Head of caudate nucleus (tissue), 42 donors: ENCODE measurements around the gene TBC1D14.
A peak's percentile ranks its signal among the peaks of the same experiment; 100 is the strongest.

ENCODE experiments used
- DNase-seq, 42 donors: peaks; one replicate each; pipeline versions ENCODE4 v3.0.0 to v3.0.0-alpha.2; 2020 to 2021; ENCODE audit warnings: mixed read lengths in 7 of 42
- intact Hi-C: fragments of 100-400 bp; cut with DNase I; formaldehyde crosslinking; loops from one replicate; pipeline ENCODE4 v1.15.0; 2022

The TBC1D14 gene

DNA sequence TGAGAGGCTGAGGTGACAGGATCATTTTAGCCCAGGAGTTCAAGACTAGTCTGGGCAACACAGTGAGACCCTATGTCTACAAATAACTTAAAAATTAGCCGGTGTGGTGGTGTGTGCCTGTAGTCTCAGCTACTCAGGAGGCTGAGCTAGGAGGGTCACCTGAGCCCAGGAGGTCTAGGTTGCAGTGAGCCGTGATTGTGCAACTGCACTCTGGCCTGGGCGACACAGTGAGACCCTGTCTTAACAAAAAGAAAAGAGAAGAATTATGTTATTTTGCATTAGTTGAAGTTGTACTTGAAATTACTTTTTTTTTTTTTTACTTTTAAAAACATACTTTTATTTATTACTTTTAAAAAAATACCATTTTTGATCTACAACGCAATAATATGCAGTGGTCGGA is 111.7 kb downstream of the TBC1D14 start:
- intact Hi-C loops, result no loop called here

GRCh38 chr4:7021930-7022664 is 112.5 kb downstream of the TBC1D14 start:
- intact Hi-C loops, result no loop called here
- DNase-seq, result no peak

More for the DNA sequence above, 111.7 kb downstream of the TBC1D14 start:
- DNase-seq, result no peak

DNA sequence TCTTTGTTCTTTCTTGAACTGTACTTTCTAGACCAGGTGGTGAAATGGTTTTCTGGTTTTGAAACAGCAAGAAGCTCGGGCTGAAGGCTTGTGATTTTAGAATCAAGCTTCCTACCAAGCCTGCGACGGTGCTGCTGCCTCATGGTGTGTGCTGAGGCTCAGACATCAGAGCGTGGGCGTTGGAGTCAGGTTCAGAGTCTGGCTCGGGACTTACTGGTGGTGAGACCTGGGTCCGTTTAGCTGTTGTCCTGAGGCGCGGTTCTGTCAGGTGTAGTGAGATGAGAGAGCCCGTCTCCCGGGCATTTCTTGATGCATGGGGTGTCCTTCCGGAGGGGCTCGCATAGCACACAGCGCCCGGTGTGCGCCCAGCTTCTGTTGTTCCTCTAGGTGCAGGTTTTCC is 113.9 kb downstream of the TBC1D14 start:
- DNase-seq, result peak in 10 of 42 donors; percentile 25 to 63 (median 38)
- intact Hi-C loops, result no loop called here

DNA sequence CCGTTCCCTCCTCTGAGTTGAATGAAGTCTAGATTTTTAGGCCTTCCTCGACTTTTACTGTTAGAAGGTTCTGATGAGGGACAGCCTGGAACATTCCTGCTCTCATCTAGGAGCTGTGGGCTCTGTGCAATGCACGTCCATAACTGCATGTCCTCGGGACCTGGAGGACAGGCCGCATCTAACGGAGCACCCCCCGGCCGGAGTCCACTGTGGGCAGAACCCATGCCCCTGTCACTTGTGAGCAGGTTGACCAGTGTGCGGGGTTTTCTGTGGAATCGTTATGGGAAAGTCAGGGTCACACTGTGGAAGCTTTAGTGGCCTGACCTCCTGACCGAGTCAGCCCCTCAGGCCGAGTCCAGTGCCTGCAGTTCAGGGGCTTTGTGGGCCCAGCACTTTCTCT is 114.3 kb downstream of the TBC1D14 start:
- intact Hi-C loops, result no loop called here
- DNase-seq, result no peak

DNA sequence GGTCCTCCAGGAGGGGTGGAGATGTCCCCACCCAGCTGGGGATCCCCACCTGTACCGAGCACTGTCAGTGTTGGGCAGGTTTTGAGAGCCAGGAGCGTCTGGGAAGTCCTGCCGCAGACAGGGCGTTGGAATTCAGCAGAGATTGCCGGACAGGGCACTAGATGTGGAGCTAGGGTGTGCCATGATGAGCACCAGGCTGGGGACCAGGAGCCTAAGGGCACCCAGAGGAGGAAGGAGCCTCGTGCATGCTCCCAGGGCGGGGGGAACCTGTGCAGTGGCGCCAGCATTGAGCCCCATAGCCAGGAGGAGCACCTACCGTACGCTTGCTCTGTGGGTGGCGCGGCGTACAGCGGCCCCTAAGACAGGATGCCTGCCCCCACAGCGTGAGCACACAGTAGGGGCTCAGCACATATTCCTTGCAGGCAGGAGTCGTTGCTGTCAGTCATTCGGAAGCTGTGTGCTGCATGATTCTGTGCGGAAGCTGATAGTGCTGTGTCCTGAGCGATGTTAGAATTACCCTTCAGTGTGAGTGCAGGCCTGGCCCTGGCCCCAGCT is 114.8 kb downstream of the TBC1D14 start:
- DNase-seq, result no peak
- intact Hi-C loops, result no loop called here

- DNase-seq, result no peak
- intact Hi-C loops, result no loop called here
Measured at GRCh38 chr4:7025040-7025602, 115.5 kb downstream of the TBC1D14 start.

GRCh38 chr4:7026107-7026506 is 116.5 kb downstream of the TBC1D14 start:
- DNase-seq, result peak in 39 of 42 donors; percentile 26 to 89 (median 60)
- intact Hi-C loops, result no loop called here

DNA sequence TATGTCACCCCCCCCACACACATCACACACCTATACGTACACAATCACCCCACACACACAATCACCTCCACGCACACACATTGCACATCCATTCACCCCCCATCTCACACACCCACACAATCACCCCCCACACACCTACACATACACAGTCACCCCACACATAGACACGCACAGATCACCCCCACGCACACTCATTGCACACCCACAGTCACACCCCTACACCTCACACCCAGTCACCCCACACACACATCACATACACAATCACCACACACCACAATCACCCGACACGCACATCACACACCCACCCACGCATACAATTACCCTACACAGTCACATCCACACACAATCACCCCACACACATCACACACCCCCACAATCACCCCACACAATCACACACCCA is 117.7 kb downstream of the TBC1D14 start:
- intact Hi-C loops, result no loop called here

DNA sequence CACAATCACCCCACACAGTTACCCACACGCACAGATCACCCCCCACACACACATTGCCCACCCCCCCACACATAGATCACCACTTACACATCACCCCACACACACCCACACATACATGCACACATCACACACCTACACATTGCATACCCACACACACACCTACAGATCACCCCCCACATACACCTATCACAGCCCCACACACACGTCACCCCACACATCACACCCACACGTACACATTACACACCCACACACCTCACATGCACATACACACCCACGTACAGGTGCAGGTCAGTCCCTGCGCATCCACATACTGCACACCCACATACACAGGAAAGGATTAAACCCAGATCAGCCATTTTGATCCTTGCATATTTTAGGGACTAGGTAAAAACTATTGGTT is 118.3 kb downstream of the TBC1D14 start:
- intact Hi-C loops, result no loop called here
- DNase-seq, result no peak

More for the DNA sequence above, 117.7 kb downstream of the TBC1D14 start:
- no peak for DNase-seq

- intact Hi-C loops, result no loop called here
- DNase-seq, result peak in 1 of 42 donors; percentile 33
Measured at GRCh38 chr4:7029212-7029611, 119.6 kb downstream of the TBC1D14 start.

DNA sequence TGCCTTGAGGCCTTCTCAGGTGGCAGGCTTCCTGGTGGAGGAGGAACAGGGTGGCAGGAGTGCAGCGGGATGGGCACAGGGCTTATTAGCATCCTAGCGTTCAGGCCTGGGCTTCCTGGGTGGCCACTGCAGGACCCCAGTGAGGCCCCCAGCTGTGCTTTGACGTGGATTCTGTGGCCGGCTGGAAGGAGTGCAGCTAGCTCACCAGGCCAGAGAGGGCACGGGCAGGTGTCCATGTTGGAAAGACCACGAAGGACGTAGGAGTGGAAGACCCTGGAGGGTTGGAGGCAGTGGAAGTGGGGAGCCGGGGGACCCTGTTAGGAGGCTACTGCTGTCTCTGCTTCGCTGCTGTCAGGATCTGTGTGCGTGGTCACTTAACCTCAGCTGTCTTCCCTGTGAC is 120.3 kb downstream of the TBC1D14 start:
- intact Hi-C loops, result no loop called here
- no peak for DNase-seq

DNA sequence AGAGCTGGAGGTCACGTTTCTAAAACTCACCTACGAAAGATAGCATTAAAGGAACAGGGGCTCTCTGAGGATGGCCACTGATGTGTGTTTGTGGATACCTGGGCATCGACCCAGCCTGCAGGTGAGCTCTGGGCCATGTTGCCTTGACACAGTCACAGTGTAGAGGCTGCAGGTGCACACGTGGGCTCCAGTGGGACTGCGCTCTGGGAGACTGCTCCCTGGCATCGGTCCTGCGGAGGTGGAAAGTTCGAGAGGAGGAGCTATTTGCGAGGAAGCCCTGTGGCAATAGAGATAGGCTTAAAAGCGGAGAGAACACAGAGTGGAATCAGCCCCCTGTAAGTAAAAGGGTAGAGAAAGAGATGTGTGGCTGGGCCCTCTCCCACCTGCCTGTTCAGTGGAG is 121.2 kb downstream of the TBC1D14 start:
- no peak for DNase-seq
- intact Hi-C loops, result no loop called here

- intact Hi-C loops, result no loop called here
Measured at GRCh38 chr4:7031558-7032449, 122.2 kb downstream of the TBC1D14 start.

DNA sequence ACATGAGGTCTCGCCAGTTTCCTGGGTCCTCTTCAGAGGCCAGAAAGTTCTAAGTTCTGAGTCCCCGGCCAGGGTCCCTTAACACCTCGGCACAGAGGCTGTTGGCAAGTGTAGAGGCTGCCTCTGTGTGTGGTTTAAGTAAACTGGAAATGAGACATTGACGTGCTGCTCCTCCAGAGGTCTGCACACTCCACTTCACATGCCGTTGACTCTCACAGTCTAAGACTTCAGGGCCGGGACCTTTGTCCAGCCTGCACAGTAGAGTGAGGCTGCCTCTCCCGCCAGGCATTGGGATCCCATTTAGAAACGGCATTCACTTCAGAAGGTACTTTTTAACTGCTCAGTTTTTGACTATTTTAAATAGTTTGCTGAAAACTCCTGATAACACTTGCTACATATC is 123.0 kb downstream of the TBC1D14 start:
- DNase-seq, result no peak

More at GRCh38 chr4:7031558-7032449, 122.2 kb downstream of the TBC1D14 start:
- no peak for DNase-seq

DNA sequence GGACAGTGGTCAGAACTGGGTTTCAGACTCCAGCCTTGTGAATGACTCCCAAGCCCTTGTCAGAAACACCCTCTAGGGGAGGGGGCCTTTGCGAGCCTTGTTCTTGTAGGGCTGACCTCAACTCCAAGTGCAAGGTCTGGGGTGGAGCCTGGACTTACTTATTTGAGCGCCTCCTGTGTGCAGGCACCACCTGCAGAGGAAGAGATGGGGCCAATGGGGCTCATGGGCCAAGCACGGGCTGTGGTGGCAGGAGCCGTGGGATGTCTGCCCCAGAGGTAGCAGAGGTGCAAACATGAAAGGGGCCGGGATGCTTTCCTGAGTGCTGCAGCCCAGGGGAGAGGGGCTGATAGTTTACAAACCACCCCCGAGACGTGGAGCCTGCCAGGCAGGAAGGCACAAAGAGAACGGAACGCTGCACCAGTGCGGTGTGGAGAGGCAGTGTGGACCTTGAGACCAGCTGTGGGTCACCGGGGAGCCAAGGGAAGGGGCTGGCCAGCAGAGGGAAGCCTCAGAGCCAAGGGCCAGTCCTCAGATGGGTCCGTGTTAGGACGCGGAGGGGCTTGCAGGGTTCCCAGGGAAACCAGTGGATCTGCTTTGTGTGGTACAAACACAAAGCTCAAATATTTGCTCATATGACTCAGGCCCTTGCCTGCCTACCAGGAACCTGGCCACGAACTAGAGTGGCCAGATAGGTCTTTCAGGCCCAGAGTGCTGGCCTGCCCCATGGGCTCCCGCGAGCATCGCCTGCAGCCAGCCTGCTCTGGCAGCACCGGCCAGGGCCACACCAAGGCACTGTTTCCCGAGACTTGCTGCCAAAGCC is 124.8 kb downstream of the TBC1D14 start:
- intact Hi-C loops, result no loop called here
- DNase-seq, result peak in 16 of 42 donors; percentile 3 to 67 (median 36)

More for the DNA sequence above, 123.0 kb downstream of the TBC1D14 start:
- intact Hi-C loops, result no loop called here

- no peak for DNase-seq
- intact Hi-C loops, result no loop called here
Measured at GRCh38 chr4:7037425-7037824, 127.8 kb downstream of the TBC1D14 start.

- no peak for DNase-seq
- intact Hi-C loops, result loop anchor here (5.0 to 10.0 kb wide), 2 partner anchors 53 to 256 kb away; partner anchors contain the start of gene KIAA0232
Measured at GRCh38 chr4:7040765-7041164, 131.1 kb downstream of the TBC1D14 start.

DNA sequence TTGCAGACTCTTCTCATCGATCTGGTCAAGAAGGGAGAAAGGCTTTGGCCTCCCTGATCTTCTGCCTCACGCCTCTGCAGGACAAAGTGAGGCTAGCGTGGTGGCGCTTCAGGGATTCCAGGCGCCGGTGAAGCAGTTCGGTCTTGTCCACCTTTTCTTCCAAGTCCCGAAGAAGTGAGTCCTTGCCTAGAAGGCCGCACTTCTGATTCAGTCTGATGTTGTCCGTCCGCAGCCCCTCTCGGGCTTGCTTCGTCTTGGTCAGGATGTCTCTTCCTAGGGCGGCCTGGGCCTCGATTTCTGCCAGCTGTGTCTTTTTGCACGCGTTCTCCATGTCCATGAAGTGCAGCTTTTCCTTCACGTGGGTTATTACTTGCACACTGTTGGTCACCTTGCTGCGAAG is 131.6 kb downstream of the TBC1D14 start:
- intact Hi-C loops, result loop anchor here (5.0 to 10.0 kb wide), 2 partner anchors 54 to 256 kb away; partner anchors contain the start of gene KIAA0232
- no peak for DNase-seq
